Fibroblast of skin of back (primary cell): Measurements from ENCODE around the gene DPYD.
A peak's percentile ranks its signal among the peaks of the same experiment; 100 is the strongest.

Source experiments
- DNase-seq: peaks from one replicate; pipeline ENCODE4 v3.0.0-alpha.2; 2013

Gene DPYD

DNA sequence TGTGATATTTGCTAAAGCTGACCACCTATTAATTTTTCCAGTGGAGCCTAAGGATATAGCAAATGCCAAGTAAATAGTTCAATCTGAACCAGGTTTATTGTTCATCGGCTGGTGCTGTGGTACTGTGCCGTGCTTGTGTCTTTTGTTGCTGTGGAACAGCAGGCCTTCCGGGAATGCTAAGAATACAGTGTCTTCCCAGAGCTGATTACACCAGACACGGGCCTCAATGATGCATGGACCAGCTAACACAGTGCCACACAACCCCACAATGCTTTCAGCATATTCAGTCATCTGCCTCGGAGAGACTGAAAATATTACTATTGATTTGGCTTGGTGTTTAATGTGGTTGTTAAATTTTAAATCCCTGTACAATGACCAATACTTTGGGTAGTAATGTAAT lies 783.8 kb downstream of the DPYD start:
- DNase-seq, result no peak

DNA sequence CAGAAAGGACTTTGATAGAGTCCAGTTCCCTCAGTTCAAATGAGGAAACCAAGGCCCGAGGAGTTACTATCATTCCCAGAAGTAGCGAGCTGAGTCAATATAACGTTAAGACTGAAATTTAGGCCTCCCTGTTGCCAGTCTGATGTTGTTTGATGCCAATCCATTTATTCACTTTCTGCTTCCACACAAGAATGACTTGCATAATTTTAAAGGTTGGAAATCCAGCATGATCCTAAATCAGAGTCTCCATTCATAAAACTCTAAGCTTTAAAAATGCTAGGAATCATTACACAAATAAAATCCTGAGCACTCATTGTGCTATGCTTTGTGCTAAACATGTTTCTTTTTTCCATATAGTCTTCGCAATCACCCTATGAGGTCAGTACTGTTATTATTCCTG lies 784.9 kb downstream of the DPYD start:
- no peak for DNase-seq

DNA sequence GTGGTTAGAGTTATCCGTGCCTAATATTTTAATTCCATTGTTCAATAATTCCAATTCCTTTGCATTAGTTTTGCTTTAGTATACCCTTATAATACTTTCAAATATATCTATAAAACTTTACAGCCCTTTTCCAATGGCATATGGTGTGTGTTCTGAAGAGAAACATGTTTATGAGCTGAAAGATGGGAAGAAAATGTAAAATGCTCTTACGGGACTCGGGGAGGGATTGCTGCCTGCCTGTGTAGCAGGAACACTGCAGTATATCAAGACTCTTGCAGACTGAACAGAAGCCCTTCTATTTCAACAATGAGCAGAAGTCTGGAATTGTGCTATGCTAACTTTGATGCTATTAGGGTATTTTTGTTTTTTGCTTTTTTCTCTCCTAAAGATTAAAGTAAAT lies 792.4 kb downstream of the DPYD start:
- no peak for DNase-seq

DNA sequence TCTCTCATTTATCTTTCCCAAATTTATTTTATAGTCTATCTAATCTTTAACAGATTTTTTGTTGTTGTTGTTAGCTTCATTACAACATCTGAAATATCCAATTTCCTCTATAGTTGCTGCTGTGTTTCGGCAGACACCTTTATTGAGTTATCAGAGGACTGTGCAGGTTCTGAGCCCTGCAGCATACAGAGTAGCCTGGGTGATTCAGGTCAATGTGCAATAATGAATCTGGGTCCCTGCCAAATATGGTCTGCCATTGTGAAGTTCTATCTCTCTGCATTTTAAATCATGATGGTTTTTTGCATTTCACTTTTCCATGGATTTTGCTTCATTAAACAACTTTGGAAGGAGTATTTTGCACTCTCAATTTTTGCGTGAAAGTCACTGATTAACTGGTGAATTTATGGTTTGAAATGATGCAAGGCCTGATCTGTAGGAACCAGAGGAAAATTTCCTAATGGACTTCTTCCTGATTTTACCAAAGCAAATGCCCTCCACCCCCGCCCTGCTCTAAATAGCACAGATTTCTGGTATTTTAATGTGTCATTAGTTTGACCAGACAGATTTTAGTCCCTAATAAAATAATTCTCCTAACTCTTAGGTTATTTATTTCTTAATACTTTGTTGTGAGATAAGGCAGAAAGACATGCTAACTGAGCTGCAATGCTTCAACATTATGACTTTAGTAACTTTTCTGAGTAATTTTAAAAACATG lies 797.0 kb downstream of the DPYD start:
- DNase-seq, result no peak

DNA sequence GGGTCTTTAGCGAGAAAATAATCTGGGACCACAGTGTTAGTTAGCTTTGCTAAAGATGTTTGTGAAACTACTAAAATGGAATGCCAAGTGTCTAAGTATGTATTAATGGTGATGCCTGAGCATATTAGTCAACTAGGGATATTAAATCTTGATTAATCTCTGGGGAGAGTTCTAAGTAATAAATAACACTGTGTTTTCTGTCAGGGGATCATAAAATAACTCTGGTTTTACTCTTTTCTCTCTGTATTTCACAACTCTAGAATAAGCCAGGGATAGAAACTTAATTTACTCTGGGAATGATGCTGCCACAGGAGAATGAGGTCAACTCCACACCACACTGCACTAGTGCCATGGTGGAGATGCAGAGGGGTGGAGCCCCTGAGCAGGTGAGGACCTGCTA lies 800.0 kb downstream of the DPYD start:
- DNase-seq, result no peak

DNA sequence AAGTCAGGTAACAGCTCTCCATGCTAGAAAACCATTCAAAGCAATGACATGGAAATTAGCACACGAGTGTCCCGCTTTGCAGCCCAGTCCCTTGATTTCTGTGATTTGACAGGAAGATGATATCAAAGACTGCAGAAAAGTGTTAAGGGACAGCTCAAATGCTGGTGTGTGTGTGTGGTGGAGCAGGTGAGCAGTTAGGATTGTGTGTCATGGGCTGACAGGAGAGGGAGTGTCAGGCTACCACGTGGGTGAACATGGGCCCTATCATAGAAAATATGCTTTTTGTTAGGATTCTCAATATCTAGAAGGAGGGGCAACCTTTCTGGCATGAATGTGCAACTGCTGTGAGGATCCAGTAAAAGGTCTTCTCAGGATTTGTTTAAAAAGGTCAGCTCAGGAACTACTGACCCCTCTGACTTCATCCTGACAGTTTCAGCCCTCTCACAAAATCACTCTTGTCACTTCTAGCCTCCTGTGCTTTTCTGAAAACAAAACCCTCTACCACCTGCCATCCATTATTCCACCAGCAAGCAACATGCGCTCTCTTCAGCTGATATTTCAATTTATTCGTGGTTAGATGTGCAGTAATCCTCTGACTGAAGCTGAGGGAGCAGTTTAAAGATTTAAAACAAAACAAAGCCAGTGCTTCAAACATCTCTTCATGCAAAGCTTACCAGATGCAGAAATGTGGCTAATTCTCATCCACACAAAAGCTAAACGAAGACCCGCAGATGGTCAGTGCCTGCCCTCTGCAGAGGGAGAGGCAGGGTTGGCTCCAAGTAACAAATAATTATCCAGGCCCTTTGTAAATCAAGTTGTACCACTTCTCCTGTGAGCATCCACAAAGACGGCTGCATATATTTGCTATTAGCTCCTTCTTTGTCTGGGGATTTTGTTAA lies 801.3 kb downstream of the DPYD start:
- DNase-seq, result no peak

DNA sequence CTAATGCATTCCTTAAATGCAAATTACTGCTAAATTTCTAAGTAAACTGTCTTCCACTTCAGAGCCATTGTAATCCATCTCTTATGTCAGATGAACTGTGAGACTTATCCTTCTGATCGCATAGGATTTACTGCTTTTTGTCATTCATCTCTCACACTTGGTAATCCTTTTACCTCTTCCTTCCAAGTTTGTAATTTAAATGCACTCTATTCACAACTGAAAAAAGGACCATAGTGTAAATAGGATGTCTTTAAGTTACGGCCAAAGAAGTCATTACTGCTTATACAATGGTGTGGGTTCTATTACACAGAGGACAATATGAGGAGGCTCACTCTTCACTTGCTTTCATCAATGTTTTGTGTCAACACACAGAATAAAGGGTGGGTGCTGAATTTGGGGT lies 806.0 kb downstream of the DPYD start:
- DNase-seq, result no peak

DNA sequence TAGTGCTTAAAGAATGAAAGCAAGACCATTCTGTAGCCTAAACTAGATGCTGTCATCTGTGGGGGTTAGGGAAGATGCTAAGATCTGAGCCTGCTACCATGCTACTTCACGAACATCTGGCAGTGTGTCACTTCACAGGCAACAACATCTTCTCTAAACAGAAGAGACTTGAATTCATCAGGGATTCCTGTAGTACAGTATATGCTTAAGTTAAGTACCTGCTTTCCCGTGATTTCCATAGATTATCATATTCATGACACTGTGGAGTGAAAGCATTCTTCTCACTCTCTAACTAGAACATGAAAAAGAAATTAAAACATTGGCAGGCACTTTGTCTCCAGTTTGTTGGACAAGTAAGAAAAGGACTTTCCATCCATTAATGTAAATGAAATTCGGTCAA lies 808.4 kb downstream of the DPYD start:
- no peak for DNase-seq

DNA sequence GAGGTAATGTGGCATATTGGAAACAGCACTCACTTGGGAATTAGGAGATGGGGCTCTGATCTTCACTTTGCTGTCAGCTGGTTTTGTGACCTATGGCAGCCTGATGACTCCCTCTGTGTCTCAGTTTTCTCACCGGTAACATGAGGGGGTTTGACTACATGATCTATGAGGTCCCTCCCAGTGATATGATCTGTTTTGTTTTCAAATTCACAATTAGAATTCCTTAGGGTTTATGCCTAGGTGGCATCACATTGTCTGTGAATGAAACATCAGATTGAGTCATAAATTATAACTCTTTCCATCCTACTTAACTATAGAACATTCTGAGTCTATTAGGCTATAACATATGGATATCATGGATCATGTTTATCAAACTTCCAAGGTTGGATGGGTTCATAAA lies 812.7 kb downstream of the DPYD start:
- DNase-seq, result peak; percentile 68

DNA sequence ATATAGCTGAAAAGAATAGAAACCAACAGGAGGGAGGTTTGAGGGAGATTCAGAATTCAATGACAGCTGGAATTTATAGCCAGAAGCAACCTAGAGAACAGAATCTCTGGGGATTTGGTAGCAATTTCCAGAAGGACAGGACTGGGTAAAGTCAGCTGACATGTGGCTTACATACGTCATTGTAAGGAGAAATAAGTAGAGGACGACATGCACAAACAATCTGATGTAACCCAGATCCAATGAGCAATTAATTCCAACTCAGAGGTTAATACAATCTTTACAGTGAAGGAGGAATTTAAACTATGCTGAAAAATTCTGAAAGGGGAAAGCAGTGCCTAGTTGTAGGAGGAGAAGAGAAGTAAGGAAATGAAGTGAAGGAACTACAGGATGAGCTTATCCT lies 815.3 kb downstream of the DPYD start:
- peak; percentile 75 for DNase-seq

DNA sequence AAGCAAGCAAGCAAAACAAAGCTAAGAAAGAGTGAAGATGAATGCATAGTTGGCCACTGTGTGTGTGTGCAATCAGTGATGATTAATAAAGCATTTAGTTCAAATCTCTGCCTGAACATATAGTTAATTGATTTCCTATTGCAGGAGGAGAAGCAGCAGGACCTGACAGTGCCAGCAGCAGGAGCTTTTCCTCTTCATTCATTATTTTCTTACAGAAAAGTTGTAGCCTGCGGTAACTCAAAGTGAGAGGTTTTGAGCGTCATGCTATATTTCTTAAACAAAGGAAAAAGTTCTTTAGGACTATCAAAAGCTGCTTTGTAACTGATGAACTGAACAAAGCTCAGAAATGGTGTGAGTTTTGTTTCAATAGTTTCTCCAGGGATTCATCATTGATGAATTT lies 819.3 kb downstream of the DPYD start:
- no peak for DNase-seq

DNA sequence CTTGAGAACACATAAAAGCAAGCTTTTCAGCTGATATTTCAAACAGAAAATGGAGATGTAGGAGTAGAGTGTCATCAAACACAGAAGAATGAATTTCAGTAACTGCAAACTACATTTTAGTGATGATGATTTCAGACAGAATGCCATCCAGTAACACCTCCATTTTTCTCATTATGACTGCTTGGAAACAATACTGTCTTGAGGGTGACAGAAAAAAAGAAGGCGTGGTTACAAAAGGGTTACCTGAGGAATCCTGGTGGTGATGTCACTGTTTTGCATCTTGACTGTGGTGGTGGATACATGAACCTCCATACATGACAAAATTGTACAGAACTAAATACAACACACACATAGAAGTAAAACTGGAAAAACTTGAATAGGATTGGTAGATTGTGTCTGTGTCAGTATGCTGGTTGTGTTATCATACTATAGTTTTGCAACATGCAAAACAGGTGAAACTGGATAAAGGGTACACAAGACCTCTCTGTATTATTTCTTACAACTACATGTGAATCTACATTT lies 823.4 kb downstream of the DPYD start:
- no peak for DNase-seq

DNA sequence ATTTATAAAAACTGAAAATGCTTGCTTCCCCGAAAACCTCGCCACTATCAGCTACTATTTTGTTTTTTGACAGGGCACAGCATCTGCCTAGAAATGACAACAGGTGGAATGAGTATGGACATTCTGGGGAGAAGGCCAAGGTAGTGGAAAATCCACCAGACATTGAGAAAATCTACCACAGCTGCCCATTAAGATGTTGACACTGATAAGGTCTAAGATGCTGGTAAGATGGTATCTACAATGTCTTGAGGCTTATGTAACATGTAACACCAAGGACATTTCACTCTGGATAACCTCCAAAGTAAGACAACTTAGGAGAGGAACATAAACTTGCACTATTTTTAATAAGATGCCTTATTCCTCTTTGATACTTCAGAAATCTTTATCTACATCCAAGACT lies 825.1 kb downstream of the DPYD start:
- no peak for DNase-seq

DNA sequence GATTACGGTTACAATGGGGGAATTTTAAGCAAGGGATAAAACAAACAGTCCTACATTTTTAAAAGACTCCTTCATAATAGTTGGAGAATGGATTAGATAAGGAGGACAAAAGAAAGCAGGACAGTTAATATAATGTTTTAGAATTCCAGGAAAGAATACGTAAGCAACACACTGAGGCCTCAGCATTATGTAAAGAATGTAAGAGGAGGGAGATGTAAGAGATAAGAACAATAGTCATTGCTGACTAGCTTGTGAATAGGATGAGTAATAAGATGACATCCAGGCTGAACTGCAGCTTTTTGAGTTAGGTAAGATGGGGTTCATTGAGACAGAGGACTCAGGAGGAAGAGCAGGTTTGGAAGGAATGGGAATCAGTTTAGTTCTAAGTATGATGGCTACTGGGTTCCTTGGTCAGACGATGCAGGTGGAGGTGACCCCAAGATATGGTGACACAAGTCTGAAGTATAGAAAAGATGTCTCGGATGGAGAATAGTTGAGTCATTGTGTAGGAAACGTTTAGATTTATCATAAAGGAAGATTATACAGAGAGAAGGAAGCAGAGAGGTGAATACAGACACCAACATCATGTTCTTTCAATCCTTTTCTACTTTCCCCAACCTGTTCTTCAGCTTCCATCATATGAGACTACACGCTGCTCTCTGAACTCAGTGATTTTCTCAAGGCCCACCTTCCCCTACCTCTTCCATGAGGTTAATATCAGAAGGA lies 826.4 kb downstream of the DPYD start:
- peak; percentile 90 for DNase-seq

DNA sequence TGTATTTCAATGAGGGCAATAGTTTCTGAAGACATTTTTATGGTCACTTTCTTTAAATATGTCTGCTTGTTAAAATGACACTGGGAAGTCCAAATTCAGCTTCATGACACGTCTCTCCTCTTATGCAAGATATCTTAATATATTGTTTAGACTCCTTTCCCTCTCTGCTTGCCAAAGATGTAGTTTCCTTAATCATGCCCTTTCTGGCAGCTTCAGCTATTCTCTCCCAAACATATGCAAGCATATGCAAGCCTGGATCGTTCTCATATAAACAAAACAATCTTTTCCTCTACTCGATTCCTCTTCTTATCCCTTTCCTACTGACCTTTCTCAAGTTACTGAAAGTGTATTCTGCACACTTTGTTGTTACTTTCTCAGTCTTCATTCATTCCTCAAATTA lies 827.1 kb downstream of the DPYD start:
- DNase-seq, result peak; percentile 43

DNA sequence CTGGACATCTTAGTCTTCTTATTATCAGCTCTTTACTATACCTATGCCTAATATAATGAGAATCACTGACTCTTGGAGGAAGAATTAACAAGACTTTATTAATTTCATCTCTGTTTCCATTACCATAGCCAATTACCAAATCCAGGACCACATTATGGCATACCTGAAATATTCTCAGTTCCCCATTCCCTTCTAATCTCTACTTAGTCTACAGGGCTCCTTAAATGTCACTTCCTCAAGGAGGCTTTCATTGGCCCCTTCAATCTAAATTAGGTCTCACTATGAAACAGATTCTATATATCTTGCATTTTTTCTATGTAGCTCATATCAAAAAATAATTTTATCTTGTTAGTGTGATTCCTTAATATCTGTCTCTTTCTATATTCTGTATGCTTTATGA lies 828.0 kb downstream of the DPYD start:
- no peak for DNase-seq

DNA sequence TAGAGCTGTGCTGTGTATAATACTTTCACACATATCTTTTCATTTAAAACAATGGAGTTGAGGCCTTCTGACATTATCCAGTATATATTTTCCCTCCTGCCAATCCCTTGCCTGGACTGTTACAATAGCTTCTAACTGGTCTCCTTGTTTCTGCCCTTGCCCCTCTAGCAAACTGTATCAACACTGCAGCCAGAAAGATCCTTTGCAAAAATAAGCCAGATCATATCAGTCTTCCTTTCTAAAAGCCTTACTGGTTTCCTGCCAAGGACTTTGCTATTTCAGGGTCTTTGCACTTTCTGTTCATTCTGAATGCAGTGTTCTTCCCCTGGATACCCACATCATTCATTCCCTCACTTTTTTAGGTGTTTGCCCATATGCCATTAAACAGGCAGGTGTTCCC lies 829.2 kb downstream of the DPYD start:
- no peak for DNase-seq

DNA sequence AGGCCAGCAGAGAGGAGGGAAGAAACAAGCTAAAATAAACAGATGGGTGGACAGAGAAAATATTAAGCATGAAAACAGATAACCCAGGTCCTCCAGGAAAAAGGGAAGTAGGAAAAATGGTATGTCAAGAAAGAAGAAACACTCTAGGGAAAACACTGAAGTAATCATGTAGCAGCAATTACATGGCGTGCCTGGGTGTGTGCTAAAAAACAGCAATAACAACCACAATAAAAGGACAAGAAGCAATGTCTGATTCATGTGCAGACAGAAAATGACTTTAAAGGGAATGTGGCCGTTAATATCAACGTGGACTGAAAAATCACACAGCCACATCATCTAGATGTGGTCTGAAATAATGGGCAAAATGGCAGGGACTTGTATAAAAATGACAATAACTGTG lies 829.6 kb downstream of the DPYD start:
- no peak for DNase-seq

DNA sequence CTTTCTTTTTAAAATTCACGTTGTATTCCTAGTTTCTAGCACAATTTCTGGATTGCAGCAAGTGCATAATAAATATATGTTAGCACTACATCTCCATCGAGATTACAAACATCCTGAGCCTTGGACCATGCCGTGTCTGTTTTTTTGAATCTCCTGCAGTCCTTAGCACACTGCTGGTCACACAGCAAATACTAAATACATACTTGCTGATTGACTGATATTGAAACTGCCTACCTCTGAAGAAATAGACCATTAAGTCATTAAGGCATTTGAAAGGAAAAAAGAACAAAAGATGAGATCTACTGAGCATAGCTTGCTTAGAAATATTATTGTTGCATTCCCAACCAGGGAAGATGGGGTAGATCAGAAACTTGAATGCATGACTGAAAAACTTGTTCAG lies 830.1 kb downstream of the DPYD start:
- no peak for DNase-seq

DNA sequence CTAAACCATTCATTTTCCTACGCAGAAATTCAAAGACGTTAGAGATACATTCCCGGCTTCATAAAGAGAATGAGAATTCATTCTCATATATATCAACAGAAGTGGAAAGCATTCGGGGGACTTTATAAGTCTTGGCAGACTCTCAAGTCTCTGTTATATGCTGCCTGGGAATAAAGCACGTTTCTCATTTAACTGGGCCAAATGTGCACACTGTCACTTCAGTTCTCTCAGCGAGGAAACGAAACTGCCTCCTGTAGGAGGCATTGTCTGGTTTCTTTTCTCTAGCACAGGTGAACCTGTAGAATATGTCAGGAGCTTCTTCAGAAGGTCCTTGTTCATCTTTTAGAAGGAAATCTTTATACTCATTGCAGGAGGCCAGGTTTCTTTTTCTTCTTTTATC lies 831.7 kb downstream of the DPYD start:
- DNase-seq, result no peak

DNA sequence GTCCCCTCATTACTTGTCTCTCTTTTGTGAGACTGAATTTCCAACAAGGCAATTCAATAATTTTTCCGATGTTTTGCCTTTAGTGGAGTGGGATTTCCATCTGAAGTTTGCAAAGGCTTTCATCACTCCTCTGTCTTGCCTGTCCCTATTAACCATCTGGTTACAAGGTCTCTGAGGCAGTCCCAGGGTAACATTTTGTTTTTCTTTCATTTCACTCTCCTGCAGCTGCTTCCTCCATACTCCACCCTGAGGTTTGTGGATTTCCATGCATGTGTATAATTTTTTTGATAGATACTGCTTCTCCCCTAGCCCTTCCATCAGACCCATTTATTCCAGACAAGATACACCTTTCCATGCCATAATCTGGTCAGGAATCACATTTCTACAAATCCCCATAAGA lies 832.4 kb downstream of the DPYD start:
- no peak for DNase-seq

DNA sequence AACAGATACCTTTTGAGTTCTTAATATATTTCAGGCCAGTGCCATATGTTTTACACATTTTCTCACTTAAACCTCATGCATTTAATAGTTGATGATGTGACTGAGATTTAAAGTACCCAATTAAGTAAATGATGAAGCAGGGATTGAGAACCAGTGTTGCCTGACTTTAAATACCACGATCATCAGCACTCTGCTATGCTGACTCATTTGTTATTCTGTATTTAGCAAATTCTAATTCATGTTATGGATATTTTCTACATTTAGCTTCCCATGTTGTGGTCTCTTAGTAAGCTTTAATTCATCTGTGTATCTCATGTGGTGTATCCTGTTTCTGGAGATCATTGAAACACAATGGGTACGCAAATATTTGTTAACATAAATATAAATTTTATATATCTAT lies 836.3 kb downstream of the DPYD start:
- peak; percentile 64 for DNase-seq

DNA sequence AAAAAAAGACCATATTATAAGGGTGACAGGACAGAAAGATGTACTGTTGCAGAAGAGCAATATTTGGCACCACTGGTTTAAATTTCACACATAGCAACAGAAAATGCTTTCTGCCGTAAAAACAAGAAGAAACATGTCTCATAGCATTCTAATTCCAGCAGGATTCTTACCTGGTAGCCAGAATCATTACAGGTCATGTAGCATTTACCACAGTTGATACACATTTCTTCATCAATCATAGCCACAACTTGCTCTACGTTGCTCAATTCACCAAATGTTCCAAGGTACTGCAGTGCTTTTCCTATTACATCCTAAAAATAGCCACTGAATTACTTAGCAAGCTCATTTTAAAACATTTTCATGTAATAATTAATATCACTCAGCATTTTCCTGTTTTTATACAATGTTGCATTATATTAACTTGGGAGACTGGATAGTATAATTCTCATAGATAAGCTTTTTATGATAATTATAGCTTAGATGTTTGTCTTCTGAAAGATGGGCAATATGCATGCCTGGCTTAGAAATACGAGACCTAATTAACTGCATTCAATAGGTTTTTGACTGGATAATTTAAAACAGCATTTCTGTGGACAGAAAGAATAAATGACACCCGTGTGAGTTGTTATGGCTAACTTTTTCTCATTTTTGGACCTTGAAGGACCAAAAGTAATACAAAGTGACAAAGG lies 838.5 kb downstream of the DPYD start:
- no peak for DNase-seq
